HUDEP-2 (cell line): ENCODE measurements around the gene FERMT2.

Source experiments
- DNase-seq, 76 experiments: peaks; one replicate each; lab custom pipeline; 2025; ENCODE audit not compliant: unreplicated experiment in 76 of 76; lab: John Stamatoyannopoulos, UW

The FERMT2 gene

DNA sequence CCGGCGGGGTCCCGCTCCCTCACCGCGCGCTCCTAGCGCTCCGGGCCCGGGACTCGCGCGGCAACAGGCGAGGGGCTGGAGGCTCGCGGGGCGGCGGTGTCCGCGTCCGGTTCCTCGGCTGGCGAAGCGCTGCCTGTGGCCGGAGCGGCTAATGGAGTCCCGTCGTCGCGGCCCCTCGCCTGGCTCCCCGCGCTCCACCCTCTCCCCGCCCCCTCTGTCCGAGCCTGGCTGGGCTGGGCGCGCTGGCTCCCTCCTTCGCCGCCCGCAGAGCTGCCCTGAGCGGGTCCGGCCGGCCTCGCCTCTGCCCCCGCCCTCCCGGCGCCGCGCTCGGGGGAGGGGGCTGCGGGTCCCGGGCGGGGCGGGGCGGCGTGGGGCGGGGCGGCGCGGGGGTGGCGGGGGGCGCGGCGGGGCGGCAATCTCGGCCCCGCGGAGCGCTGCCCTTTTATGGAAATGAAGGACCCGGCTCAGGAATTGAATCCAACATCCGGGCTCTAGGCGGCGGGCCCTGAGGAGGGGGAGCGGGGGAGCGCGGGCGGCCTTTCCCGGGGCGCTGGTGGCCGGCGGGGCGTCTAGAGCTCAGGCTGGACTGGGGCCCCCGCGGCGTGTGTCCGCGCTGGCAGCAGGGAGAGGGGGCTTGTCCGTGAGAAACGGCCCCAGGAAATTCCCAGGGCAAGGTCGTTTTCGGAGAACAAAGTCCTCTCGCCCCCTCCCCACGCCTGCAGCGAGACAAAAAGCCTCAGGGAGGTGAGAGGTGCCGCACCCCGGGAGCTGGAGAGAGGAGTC, at the start of gene FERMT2:
Gene FERMT2 (minus strand): TSS at position 153 of the 783 bp plus-strand sequence. CDS start 482 bp downstream, outside the sequence.
- no peak for DNase-seq

DNA sequence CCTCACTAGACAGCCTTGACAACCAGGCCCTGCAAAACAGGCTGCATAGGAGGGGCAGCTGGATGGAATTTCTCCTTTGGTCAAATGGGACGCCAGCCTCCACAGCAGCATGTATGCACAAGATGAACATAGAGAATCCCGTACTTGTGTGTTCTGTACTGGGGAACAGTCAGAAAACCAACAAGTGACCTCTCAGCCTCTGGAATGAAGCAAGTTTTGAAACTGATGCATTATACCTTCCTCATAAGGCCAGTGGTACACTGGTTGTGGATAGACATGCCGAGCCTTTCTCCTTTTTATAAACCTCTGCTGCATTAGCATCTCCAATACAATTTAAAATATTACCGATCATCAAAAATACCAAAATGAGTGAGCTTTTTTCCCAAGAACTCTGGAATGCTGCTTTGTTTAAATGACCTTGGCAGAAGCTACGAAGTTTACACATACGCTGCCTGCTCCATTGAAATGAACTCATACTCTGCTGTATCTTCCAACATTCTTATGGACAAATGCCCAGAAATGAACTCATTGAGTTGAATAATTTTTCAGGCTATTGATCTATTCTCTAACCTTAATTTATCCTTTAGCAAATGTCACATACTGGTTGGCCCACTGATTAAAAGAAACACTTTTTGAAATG, 47.6 kb upstream of the FERMT2 start:
- DNase-seq: no peak

GRCh38 chr14:52996493-52996892, 45.6 kb upstream of the FERMT2 start:
- no peak for DNase-seq

DNA sequence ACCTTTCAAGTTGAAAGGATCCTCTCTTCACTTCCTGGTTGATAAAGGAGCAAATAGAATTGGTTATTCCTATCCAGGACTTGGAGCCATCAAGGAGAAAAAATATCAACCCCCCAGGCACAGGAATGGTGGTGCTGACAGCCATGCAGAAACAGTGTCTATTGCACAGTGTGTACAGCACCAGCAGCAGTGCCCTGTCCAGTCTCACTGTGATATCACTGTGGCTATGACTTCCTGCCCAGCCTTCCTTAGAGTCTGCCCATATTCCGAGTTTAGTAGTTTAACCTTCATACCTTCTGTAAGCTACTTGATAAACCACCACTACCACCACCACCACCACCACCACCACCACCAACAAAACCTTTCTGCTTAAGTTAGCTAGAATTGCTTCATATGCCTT, 45.1 kb upstream of the FERMT2 start:
- DNase-seq: no peak

DNA sequence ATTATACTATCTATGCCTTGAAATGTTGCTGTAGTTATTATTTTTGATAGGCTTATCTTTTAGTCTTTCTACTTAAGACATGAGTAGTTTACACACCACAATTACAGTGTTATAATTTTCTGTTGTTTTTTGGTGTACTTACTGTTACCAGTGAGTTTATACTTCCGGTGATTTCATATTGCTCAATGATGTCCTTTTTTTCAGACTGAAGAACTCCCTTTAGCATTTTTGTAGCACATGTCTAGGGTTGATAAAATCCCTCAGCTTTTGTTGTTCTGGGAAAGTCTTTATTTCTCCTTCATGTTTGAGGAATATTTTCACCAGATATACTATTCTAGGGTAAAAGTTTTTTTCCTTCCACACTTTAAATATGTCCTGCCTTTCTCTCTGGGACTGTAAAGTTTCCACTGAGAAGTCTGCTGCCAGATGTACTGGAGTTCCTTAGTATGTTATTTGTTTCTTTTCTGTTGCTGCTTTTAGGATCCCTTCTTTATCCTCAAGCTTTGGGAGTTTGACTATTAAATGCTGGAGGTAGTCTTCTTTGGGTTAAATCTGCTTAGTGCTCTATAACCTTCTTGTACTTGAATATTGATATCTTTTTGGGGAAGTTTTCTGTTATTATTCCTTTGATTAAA, 41.5 kb upstream of the FERMT2 start:
- DNase-seq: no peak

DNA sequence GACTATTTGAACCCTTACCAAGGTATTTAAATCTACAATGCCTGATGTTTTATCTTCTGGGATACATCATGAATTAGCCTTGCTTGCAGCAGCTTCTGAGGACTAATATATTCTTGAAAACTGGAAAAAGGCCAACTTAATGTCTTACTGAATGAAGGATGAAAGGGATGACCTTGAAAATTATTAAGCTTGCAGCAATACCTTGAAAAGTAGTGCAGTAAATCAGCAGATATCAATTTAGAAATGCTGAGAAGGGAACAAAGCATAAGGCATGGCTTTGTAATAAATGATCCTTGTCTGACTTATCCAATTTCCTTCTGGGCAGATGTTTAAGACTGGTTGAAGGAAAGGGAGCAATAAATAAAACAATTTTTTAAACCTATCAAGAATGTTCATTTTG, 37.3 kb upstream of the FERMT2 start:
- no peak for DNase-seq

- peak in 57 of 76 experiments; percentile 2 to 79 (median 34) for DNase-seq
Measured at GRCh38 chr14:52987514-52987913, 36.7 kb upstream of the FERMT2 start.

GRCh38 chr14:52987042-52987441, 36.2 kb upstream of the FERMT2 start:
- no peak for DNase-seq

DNA sequence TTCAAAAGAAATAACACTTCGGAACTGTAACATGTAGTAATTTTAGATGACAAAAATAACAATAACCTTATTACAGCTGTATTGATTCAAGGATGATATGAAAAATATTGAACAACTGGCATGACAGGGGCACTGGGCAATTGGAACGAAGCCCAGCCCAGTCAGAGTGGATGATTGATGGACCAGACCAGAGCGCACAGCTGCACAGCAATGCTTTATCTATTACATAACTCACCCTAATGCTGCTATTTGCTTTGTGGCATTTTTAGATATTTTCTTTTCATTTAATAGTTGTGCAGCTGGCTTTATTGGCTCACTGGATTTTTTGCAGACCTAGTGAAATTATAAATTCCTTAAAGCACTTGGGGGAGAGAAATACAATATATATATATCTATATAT, 26.9 kb upstream of the FERMT2 start:
- no peak for DNase-seq

DNA sequence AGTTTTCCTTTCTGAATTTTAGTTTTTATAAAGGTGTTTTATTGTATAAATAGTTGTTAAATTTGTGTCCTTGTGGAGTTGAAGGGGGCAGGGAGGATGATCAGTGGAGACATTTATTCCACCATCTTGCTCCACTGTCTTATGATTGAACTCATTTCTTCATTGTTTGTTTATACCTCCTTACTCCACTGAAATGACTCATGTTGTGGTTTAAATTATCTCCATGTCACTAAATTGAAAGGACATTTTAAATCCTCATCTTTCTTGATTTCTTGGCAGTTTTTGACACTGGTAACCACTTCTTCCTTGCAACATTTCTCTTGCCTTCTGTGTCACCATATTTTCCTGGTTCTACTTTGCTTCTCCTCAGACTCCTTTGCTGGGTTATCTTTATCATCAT, 23.6 kb upstream of the FERMT2 start:
- DNase-seq: no peak

- DNase-seq: peak in 14 of 76 experiments; percentile 5 to 39 (median 15)
Measured at GRCh38 chr14:52961060-52961639, 10.3 kb upstream of the FERMT2 start.

GRCh38 chr14:52960627-52961026, 9.8 kb upstream of the FERMT2 start:
- no peak for DNase-seq

GRCh38 chr14:52954346-52955214, 3.7 kb upstream of the FERMT2 start:
- DNase-seq: no peak

DNA sequence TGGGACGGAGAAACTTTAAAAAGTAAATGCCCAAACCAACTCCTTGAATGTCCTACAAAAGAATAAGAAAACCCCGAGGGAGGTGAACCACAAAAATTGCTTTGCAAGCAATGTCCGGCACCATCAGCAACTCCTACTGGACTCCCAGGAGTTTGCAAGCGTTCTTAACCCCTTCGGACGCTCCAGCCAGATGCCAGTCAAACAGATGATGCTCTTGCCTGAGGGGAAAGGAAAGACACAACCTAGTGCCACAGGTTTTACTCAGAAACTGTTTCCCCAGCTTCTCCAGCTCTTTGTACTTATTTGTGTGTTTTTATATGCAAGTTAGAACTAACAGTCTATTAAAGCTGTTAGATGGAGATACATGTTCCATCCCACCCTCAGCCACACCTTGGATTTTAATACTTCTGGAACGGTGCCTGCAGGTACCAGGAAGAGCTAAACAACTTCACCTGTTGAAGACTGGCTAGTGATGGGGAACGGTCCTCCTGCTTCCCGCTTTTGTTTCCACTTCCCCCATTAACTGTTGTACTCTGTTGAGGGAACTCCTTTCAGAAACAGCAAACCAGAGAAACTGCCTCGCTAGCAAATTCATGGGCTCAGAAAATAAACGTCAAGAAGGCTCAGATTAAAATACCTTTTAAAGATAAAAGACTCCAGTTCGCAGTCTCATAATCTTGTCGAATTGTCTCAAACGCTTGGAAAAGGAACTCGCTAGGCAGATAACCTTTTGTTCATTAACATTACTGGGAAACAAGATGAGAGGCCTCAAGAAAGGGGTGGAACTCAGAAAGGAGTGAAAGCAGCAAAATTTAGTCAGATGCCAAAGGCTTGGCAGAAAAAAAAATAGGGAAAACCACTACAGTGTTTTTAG, 1.1 kb upstream of the FERMT2 start:
- DNase-seq: no peak

- DNase-seq: no peak
Measured at GRCh38 chr14:52950410-52950897, 396 bp downstream of the FERMT2 start.

DNA sequence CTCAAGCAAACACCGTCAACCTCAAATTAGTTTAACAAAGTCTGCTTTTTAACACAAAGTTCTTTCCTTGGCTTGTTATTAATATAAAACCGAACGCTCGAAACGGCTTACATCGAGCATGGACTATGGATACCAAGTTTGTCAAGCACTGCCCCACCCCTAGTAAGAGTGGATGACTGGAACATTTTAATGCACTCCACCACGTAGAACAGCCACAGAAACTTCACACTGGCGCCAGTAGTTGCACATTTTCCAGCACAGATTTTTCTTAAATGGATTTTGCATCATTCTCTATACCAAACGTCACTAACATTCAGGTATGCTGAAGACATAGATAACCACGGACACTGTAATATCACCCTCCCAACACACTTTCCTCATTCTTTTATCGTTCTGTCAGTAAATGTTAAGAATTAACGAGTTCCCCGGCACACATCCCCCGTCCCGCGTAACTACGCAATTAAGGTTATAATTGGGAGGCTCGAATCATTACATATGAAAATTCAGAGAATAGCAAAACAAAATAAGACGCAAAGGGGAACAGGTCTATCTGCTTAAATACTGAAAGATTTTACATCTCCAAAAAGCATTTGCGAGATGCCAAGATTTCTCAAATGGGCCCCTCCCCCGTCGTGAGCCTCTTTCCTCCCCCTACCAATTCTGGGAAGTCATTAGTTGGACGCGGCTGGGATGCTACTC, 990 bp downstream of the FERMT2 start:
- no peak for DNase-seq

DNA sequence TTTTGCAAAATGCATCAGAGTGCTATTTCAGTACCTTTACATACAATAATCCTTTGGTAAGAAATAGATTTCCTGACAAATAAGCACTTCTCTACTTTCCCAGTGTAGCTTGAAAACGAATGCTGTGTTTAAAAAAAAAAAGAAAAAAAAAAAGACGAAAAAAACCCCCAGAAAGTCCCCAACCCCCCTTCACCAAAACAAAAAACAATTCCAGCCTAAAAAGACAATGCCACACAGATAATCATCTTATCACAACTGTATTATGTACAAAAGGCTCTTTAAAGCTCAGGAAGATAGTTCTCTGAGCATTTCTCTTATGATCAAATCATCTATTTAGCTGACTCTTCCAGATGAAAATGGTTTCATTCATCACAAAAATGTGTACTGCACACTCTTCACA, 1.6 kb downstream of the FERMT2 start:
- DNase-seq: no peak

DNA sequence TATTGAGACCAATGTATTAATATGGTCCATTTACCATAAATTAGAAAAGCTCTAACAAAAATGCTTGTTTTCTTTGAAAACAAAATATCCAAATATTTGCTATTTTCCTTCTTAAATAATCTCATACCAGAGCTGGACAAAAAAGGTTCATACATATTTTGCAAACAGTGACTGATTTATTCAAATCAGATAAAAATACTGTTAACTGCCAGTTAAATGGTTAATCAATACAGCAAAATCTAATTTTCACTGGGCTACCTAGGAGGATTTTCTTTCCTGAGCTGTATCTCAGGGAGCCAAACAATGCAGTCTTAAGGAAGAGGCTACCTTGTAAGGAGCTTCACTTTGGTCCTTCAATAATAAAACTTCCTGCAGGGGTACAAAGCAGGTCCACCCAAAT, 2.0 kb downstream of the FERMT2 start:
- DNase-seq: no peak

DNA sequence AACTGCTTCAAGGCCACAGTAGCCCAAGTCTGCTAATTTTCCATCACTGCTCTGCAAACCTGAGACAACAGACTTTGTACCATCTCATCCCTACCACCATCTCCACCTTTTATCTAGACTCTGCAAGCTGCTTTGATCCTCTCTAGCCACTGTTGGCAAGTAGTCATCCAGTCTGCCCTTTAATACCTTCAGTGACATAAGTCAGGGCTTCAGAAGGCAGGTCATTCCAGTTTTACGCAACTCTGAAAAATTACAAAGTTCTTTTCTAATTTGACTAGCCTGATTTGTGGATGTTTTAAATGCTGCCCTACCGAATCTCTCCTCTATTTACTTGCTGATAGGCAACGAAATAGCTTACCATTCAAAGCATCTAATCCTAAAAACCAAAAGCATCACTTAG, 2.8 kb downstream of the FERMT2 start:
- no peak for DNase-seq
